Neural crest cell (in vitro differentiated cells): ENCODE results near the gene ZDHHC14. TPM values are rescaled to one million over a fixed set of nuclear protein-coding genes. Genes with fewer than 3 reads are reported as not detected.

ENCODE experiments used
- DNase-seq: peaks from one replicate; pipeline ENCODE4 v3.0.0; 2021; ENCODE audit warnings: low read depth, mixed read lengths, low spot score
- H3K27ac Mint-ChIP-seq: one replicate; pipeline ENCODE4 v1.8.0; 2021; ENCODE audit warnings: mild to moderate bottlenecking, mixed read lengths; ENCODE audit not compliant: unreplicated experiment
- H3K27me3 Mint-ChIP-seq: 2 replicates; pipeline ENCODE4 v1.8.0; 2021; ENCODE audit warnings: low read depth, mild to moderate bottlenecking, mixed read lengths
- H3K36me3 Mint-ChIP-seq: 2 replicates; pipeline ENCODE4 v1.8.0; 2021; ENCODE audit warnings: low read depth, mild to moderate bottlenecking, mixed read lengths
- H3K4me1 Mint-ChIP-seq: 2 replicates; pipeline ENCODE4 v1.8.0; 2021; ENCODE audit warnings: mixed read lengths
- H3K4me3 Mint-ChIP-seq: one replicate; pipeline ENCODE4 v1.8.0; 2021; ENCODE audit warnings: mild to moderate bottlenecking, mixed read lengths
- H3K9me3 Mint-ChIP-seq: 2 replicates; pipeline ENCODE4 v1.8.0; 2021; ENCODE audit warnings: mixed read lengths
- total RNA-seq: library from RNA; stranded (reverse); gene quantifications from 2 replicates; pipeline ENCODE4 v1.2.1, GENCODE V29; 2021
- TF ChIP-seq, protein P1 (sequence below): fragments of 200-600 bp; sonication (generic); conservative IDR thresholded peaks from 2 replicates; pipeline ENCODE4 v1.5.0; 2021; ENCODE audit warnings: antibody characterized with exemption, mild to moderate bottlenecking

Gene ZDHHC14
- total RNA-seq, 1 donor from 2014 or later, result 5.3 TPM

GRCh38 chr6:157631838-157632614, 251.0 kb downstream of the ZDHHC14 start:
- DNase-seq, result no peak
- Mint-ChIP-seq H3K27me3 (peaks cover 2% of the 10 kb centered on the region), H3K4me1 (peaks cover 14% of the 10 kb centered on the region), H3K36me3 (no peaks in the 10 kb centered on the region), H3K9me3 (no peaks in the 10 kb centered on the region), H3K4me3 (no peak overlapping the region), H3K27ac (no peak overlapping the region)
- TF ChIP-seq, protein P1, sequence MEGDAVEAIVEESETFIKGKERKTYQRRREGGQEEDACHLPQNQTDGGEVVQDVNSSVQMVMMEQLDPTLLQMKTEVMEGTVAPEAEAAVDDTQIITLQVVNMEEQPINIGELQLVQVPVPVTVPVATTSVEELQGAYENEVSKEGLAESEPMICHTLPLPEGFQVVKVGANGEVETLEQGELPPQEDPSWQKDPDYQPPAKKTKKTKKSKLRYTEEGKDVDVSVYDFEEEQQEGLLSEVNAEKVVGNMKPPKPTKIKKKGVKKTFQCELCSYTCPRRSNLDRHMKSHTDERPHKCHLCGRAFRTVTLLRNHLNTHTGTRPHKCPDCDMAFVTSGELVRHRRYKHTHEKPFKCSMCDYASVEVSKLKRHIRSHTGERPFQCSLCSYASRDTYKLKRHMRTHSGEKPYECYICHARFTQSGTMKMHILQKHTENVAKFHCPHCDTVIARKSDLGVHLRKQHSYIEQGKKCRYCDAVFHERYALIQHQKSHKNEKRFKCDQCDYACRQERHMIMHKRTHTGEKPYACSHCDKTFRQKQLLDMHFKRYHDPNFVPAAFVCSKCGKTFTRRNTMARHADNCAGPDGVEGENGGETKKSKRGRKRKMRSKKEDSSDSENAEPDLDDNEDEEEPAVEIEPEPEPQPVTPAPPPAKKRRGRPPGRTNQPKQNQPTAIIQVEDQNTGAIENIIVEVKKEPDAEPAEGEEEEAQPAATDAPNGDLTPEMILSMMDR, result no peak

GRCh38 chr6:157632821-157633220, 251.8 kb downstream of the ZDHHC14 start:
- Mint-ChIP-seq H3K27ac (no peak overlapping the region), H3K27me3 (peaks cover 2% of the 10 kb centered on the region), H3K4me3 (no peak overlapping the region), H3K9me3 (no peaks in the 10 kb centered on the region), H3K4me1 (peaks cover 19% of the 10 kb centered on the region), H3K36me3 (no peaks in the 10 kb centered on the region)
- DNase-seq, result no peak
- TF ChIP-seq, protein P1, result no peak

DNA sequence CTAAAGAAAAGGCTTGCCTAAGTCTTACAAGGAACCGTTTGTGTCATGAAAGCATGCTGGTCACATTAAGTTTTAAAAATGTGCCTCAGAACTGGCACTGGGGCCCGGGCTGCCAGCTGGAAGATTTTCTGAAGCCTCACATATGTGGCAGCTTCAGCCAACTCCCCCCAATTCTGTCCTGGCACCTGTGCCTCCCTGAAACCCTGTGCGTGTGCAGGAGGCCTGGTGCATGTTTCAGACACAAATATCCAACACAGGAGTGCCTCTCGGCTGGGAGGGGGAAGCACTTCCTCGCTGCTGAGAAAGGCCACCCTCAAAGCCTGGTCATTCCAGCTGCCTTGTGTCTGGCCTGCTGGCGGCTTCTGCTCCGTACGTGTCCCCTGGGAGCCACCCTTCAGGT, 253.6 kb downstream of the ZDHHC14 start:
- no peaks in the 10 kb centered on the region for H3K36me3 Mint-ChIP-seq
- TF ChIP-seq, protein P1, result no peak
- peaks cover 2% of the 10 kb centered on the region for H3K27me3 Mint-ChIP-seq
- H3K4me3 Mint-ChIP-seq, result no peak overlapping the region
- H3K9me3 Mint-ChIP-seq, result no peaks in the 10 kb centered on the region
- H3K27ac Mint-ChIP-seq, result no peak overlapping the region
- no peak for DNase-seq
- peaks cover 8% of the 10 kb centered on the region for H3K4me1 Mint-ChIP-seq

- Mint-ChIP-seq H3K27me3 (peaks cover 2% of the 10 kb centered on the region), H3K4me1 (peaks cover 5% of the 10 kb centered on the region), H3K4me3 (no peak overlapping the region), H3K27ac (no peak overlapping the region), H3K36me3 (no peaks in the 10 kb centered on the region), H3K9me3 (no peaks in the 10 kb centered on the region)
- DNase-seq, result no peak
- TF ChIP-seq, protein P1, result no peak
These were observed 254.6 kb downstream of the ZDHHC14 start for GRCh38 chr6:157635388-157636244.

DNA sequence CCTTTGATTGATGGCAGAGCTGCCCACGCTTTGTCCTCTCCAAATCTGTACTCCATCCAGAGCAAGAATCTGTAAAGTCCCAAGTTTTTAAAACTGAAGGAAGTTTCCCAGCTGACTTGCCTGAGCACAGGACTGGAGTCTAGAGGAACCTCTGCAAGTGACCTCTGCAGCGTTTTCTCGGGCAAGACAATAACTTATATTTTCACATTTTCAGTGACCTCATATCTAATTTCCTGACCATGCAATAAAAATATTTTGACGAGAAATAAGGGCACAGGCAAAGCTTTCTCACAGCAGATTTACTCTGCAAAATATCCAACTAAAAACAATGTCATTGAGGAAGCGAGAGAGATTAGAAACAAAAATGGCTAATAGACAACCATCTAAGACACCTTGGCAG, 256.5 kb downstream of the ZDHHC14 start:
- TF ChIP-seq, protein P1, result no peak
- Mint-ChIP-seq H3K27me3 (peaks cover 2% of the 10 kb centered on the region), H3K27ac (no peak overlapping the region), H3K9me3 (no peaks in the 10 kb centered on the region), H3K4me1 (peaks cover 5% of the 10 kb centered on the region), H3K4me3 (no peak overlapping the region), H3K36me3 (no peaks in the 10 kb centered on the region)
- DNase-seq, result no peak
